ENCODE results near the gene CNTNAP2.

The CNTNAP2 gene

DNA sequence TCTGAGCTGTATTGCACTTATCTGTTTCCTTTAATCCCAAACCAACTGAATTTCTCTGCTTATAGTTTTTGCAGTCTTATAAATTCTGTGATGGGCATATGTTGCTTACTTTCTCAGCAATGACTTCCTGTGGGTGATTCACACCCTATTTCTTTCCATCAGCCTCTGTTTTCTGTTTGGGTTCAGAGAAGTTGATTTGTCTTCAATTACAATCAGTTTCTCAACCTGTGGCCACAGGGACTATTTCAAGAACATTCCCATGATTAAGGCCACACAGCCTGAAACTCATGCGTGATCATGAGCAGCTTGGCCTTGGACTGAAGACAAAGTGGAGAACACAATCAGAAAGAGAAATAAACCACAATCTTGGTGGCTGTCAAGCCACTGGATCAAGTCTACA lies 1299.4 kb downstream of the CNTNAP2 start:
- no peak overlapping the region for H3K4me3 ChIP-seq (IDR thresholded peaks at IDR 0.05; ENCODE audit: insufficient read depth, low read depth, low read length)
- no peaks in the 10 kb centered on the region for H4K20me1 ChIP-seq (ENCODE audit: insufficient read depth)
- H3K4me1 ChIP-seq (ENCODE audit: low read depth, poor library complexity, severe bottlenecking): no peaks in the 10 kb centered on the region
- no peaks in the 10 kb centered on the region for H3K79me2 ChIP-seq (ENCODE audit: insufficient read depth, low read depth)
- H3K9ac ChIP-seq: no peak overlapping the region
- H3K27ac ChIP-seq: no peak overlapping the region
- H3K27me3 ChIP-seq (ENCODE audit: insufficient read depth, low read depth): no peaks in the 10 kb centered on the region
- H3K4me2 ChIP-seq: no peak overlapping the region
- H3K36me3 ChIP-seq (ENCODE audit: insufficient read depth): no peaks in the 10 kb centered on the region
- no peak overlapping the region for H2AFZ ChIP-seq (ENCODE audit: low read depth)
- TF ChIP-seq, protein P1, sequence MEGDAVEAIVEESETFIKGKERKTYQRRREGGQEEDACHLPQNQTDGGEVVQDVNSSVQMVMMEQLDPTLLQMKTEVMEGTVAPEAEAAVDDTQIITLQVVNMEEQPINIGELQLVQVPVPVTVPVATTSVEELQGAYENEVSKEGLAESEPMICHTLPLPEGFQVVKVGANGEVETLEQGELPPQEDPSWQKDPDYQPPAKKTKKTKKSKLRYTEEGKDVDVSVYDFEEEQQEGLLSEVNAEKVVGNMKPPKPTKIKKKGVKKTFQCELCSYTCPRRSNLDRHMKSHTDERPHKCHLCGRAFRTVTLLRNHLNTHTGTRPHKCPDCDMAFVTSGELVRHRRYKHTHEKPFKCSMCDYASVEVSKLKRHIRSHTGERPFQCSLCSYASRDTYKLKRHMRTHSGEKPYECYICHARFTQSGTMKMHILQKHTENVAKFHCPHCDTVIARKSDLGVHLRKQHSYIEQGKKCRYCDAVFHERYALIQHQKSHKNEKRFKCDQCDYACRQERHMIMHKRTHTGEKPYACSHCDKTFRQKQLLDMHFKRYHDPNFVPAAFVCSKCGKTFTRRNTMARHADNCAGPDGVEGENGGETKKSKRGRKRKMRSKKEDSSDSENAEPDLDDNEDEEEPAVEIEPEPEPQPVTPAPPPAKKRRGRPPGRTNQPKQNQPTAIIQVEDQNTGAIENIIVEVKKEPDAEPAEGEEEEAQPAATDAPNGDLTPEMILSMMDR (conservative IDR thresholded peaks at IDR 0.05; ENCODE audit: low read depth, low read length): no peak

DNA sequence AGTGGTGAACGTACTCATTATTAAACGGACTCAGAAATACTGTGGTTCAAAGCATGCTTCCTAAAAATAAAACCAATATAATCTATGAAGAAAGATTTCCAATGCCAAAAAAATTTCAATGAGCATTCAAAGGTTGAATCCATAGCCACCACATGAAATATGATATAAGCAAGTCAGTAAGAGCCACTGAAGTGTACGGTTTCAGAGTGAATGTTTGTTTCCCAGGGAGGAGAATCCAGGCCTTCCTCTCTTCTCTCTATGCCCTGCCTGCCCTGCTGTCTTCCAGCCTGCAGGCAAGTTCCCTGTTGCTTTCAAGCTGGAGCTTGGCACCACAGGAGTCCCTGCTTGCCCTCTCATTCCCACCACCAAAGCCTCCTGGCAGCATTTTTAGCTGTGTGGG lies 1302.4 kb downstream of the CNTNAP2 start:
- TF ChIP-seq, protein P1 (conservative IDR thresholded peaks at IDR 0.05; ENCODE audit: low read depth, low read length): no peak
- Histone ChIP-seq H3K27ac (no peak overlapping the region), H3K9ac (no peak overlapping the region), H3K36me3 (ENCODE audit: insufficient read depth) (no peaks in the 10 kb centered on the region), H4K20me1 (ENCODE audit: insufficient read depth) (no peaks in the 10 kb centered on the region), H2AFZ (ENCODE audit: low read depth) (no peak overlapping the region), H3K27me3 (ENCODE audit: insufficient read depth, low read depth) (no peaks in the 10 kb centered on the region), H3K4me2 (no peak overlapping the region), H3K79me2 (ENCODE audit: insufficient read depth, low read depth) (no peaks in the 10 kb centered on the region), H3K4me3 (IDR thresholded peaks at IDR 0.05; ENCODE audit: insufficient read depth, low read depth, low read length) (no peak overlapping the region), H3K4me1 (ENCODE audit: low read depth, poor library complexity, severe bottlenecking) (no peaks in the 10 kb centered on the region)

DNA sequence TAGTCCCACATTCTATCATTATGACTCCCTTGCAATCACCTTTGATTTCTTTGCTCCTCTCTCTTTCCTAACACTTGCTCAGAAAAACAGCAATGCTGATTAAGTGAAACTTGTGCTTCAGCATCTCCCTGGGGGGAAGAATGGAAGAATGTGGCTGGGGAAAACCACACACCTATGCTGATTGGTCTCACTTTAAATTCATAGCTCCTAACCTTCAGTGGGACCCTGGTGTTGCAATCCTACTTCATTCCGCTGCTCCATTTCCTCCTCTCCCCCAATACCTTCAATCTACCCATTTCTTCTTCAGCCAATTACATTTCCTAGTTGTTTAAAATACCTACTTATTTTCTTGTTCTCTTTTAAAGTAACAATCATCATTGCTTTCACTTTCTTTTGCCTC lies 1307.3 kb downstream of the CNTNAP2 start:
- H2AFZ ChIP-seq (ENCODE audit: low read depth): no peak overlapping the region
- H4K20me1 ChIP-seq (ENCODE audit: insufficient read depth): no peaks in the 10 kb centered on the region
- H3K36me3 ChIP-seq (ENCODE audit: insufficient read depth): no peaks in the 10 kb centered on the region
- no peak overlapping the region for H3K27ac ChIP-seq
- H3K4me2 ChIP-seq: no peak overlapping the region
- TF ChIP-seq, protein P1 (conservative IDR thresholded peaks at IDR 0.05; ENCODE audit: low read depth, low read length): no peak
- no peaks in the 10 kb centered on the region for H3K27me3 ChIP-seq (ENCODE audit: insufficient read depth, low read depth)
- no peak overlapping the region for H3K4me3 ChIP-seq (IDR thresholded peaks at IDR 0.05; ENCODE audit: insufficient read depth, low read depth, low read length)
- no peaks in the 10 kb centered on the region for H3K4me1 ChIP-seq (ENCODE audit: low read depth, poor library complexity, severe bottlenecking)
- H3K9ac ChIP-seq: no peak overlapping the region
- no peaks in the 10 kb centered on the region for H3K79me2 ChIP-seq (ENCODE audit: insufficient read depth, low read depth)

DNA sequence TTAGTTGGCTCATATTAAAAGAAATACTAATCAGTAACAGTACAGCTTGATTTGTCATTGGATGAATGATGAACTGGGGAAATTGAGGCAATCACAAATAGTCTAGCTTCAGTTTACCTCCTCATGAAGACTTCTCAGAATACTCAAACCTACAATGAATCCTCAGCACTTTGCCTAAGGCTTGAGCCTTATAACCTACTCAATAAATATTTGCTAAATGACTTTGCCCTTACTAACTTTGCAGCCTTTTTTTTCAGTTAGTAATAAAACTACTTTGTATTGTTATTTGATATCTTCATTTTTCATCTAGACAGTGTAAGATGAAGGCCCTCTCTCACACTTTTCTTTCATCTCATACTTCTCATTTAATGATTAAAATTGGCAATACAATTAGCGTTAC lies 1311.5 kb downstream of the CNTNAP2 start:
- H4K20me1 ChIP-seq (ENCODE audit: insufficient read depth): no peaks in the 10 kb centered on the region
- H3K4me1 ChIP-seq (ENCODE audit: low read depth, poor library complexity, severe bottlenecking): no peaks in the 10 kb centered on the region
- no peaks in the 10 kb centered on the region for H3K27me3 ChIP-seq (ENCODE audit: insufficient read depth, low read depth)
- H3K79me2 ChIP-seq (ENCODE audit: insufficient read depth, low read depth): no peaks in the 10 kb centered on the region
- no peak overlapping the region for H3K4me2 ChIP-seq
- no peak overlapping the region for H2AFZ ChIP-seq (ENCODE audit: low read depth)
- no peak overlapping the region for H3K27ac ChIP-seq
- H3K4me3 ChIP-seq (IDR thresholded peaks at IDR 0.05; ENCODE audit: insufficient read depth, low read depth, low read length): no peak overlapping the region
- no peak overlapping the region for H3K9ac ChIP-seq
- no peaks in the 10 kb centered on the region for H3K36me3 ChIP-seq (ENCODE audit: insufficient read depth)
- TF ChIP-seq, protein P1 (conservative IDR thresholded peaks at IDR 0.05; ENCODE audit: low read depth, low read length): no peak

Data from KMS-11 (cell line).